Astrocyte (in vitro differentiated cells and primary cell): ENCODE measurements around the gene RPN2. TPM values are rescaled to one million over a fixed set of nuclear protein-coding genes. Genes with fewer than 3 reads are reported as not detected.

ENCODE experiments used
- DNase-seq: peaks from one replicate; pipeline ENCODE4 v3.0.0-alpha.2; 2010; ENCODE audit warnings: low read depth
- FAIRE-seq: peaks from 2 replicates; lab custom pipeline; 2011; peaks lifted over from hg19 to GRCh38; lab: Jason Lieb, UNC
- H2AFZ ChIP-seq: 2 replicates; pipeline ENCODE4 v1.6.0; 2012; ENCODE audit warnings: low read depth, low read length, inconsistent platforms
- H3K27ac ChIP-seq: 2 replicates; pipeline ENCODE4 v1.5.1; 2011; ENCODE audit warnings: low read depth, low read length, inconsistent platforms
- H3K27me3 ChIP-seq: 2 replicates; pipeline ENCODE4 v1.6.0; 2011; ENCODE audit warnings: low read length, inconsistent platforms; ENCODE audit not compliant: insufficient read depth
- H3K36me3 ChIP-seq: 2 replicates; pipeline ENCODE4 v1.5.1; 2011; ENCODE audit warnings: low read length, inconsistent platforms; ENCODE audit not compliant: insufficient read depth
- H3K4me1 ChIP-seq: 2 replicates; pipeline ENCODE4 v1.5.1; 2011; ENCODE audit warnings: low read length, inconsistent platforms; ENCODE audit not compliant: insufficient read depth
- H3K4me2 ChIP-seq: 2 replicates; pipeline ENCODE4 v1.6.0; 2012; ENCODE audit warnings: low read length, inconsistent platforms
- H3K4me3 ChIP-seq: 2 replicates; pipeline ENCODE4 v1.5.1; 2011; ENCODE audit warnings: low read depth, mild to moderate bottlenecking, low read length, inconsistent platforms; ENCODE audit not compliant: insufficient read depth
- H3K79me2 ChIP-seq: 2 replicates; pipeline ENCODE4 v1.6.0; 2012; ENCODE audit warnings: mild to moderate bottlenecking, low read length, inconsistent platforms; ENCODE audit not compliant: insufficient read depth
- H3K9ac ChIP-seq: 2 replicates; pipeline ENCODE4 v1.6.0; 2012; ENCODE audit warnings: mild to moderate bottlenecking, low read length, inconsistent platforms
- H3K9me3 ChIP-seq: 2 replicates; pipeline ENCODE4 v1.5.1; 2012; ENCODE audit warnings: low read depth, mild to moderate bottlenecking, low read length, inconsistent platforms; ENCODE audit not compliant: insufficient read depth
- H4K20me1 ChIP-seq: 2 replicates; pipeline ENCODE4 v1.6.0; 2012; ENCODE audit warnings: low read length, inconsistent platforms; ENCODE audit not compliant: insufficient read depth
- H3K27ac Mint-ChIP-seq: one replicate; pipeline ENCODE4 v1.8.0; 2021; ENCODE audit warnings: mild to moderate bottlenecking, mixed read lengths; ENCODE audit not compliant: unreplicated experiment
- H3K27me3 Mint-ChIP-seq: one replicate; pipeline ENCODE4 v1.8.0; 2021; ENCODE audit warnings: low read depth, mixed read lengths; ENCODE audit not compliant: unreplicated experiment
- H3K36me3 Mint-ChIP-seq: one replicate; pipeline ENCODE4 v1.8.0; 2021; ENCODE audit warnings: low read depth, mixed read lengths; ENCODE audit not compliant: unreplicated experiment
- H3K4me1 Mint-ChIP-seq: one replicate; pipeline ENCODE4 v1.8.0; 2021; ENCODE audit warnings: low read depth, mixed read lengths; ENCODE audit not compliant: unreplicated experiment
- H3K4me3 Mint-ChIP-seq: one replicate; pipeline ENCODE4 v1.8.0; 2021; ENCODE audit warnings: mild to moderate bottlenecking, moderate library complexity, mixed read lengths; ENCODE audit not compliant: unreplicated experiment
- H3K9me3 Mint-ChIP-seq: one replicate; pipeline ENCODE4 v1.8.0; 2021; ENCODE audit warnings: mild to moderate bottlenecking, mixed read lengths; ENCODE audit not compliant: unreplicated experiment
- CTCF ChIP-seq: IDR thresholded peaks from 2 replicates; pipeline ENCODE4 v1.5.1; 2011; ENCODE audit warnings: low read depth, mild to moderate bottlenecking, inconsistent platforms, low read length, moderate library complexity; ENCODE audit not compliant: insufficient read depth
- EZH2 ChIP-seq: IDR thresholded peaks from 2 replicates; pipeline ENCODE4 v1.6.1; 2012; ENCODE audit warnings: mild to moderate bottlenecking, low read length, inconsistent platforms; ENCODE audit not compliant: insufficient read depth
- total RNA-seq: library from RNA; stranded (reverse); gene quantifications from 2 replicates; pipeline ENCODE4 v1.2.1, GENCODE V29; 2021

RPN2 gene
- total RNA-seq, 1 donor from 2014 or later: 259 TPM

- Mint-ChIP-seq H3K4me3 (no peak overlapping the region), H3K4me1 (no peaks in the 10 kb centered on the region), H3K36me3 (no peaks in the 10 kb centered on the region), H3K9me3 (no peaks in the 10 kb centered on the region), H3K27ac (no peak overlapping the region), H3K27me3 (no peaks in the 10 kb centered on the region)
- Histone ChIP-seq H2AFZ (no peak overlapping the region), H3K9me3 (no peaks in the 10 kb centered on the region), H3K27ac (no peak overlapping the region), H3K4me3 (no peak overlapping the region), H3K36me3 (no peaks in the 10 kb centered on the region), H3K27me3 (no peaks in the 10 kb centered on the region), H3K9ac (no peak overlapping the region), H4K20me1 (no peaks in the 10 kb centered on the region), H3K79me2 (no peaks in the 10 kb centered on the region), H3K4me2 (no peak overlapping the region), H3K4me1 (no peaks in the 10 kb centered on the region)
- TF ChIP-seq CTCF (no peak), EZH2 (no peak)
- DNase-seq (no peak), FAIRE-seq (no peak)
These were observed 27.6 kb upstream of the RPN2 start for GRCh38 chr20:37151529-37151928.

- H3K27me3 Mint-ChIP-seq: no peaks in the 10 kb centered on the region
- Histone ChIP-seq H3K9me3 (no peaks in the 10 kb centered on the region), H3K27me3 (no peaks in the 10 kb centered on the region), H3K4me2 (no peak overlapping the region), H3K79me2 (no peaks in the 10 kb centered on the region), H3K27ac (no peak overlapping the region), H2AFZ (no peak overlapping the region), H3K9ac (no peak overlapping the region), H4K20me1 (no peaks in the 10 kb centered on the region), H3K4me3 (no peak overlapping the region), H3K36me3 (no peaks in the 10 kb centered on the region), H3K4me1 (no peaks in the 10 kb centered on the region)
- DNase-seq (no peak), FAIRE-seq (no peak)
- H3K9me3 Mint-ChIP-seq: no peaks in the 10 kb centered on the region
- no peaks in the 10 kb centered on the region for H3K4me1 Mint-ChIP-seq
- H3K27ac Mint-ChIP-seq: no peak overlapping the region
- no peak for TF ChIP-seq EZH2
- TF ChIP-seq CTCF: no peak
- no peak overlapping the region for H3K4me3 Mint-ChIP-seq
- H3K36me3 Mint-ChIP-seq: no peaks in the 10 kb centered on the region
These were observed 26.8 kb upstream of the RPN2 start for GRCh38 chr20:37152284-37152683.

- Histone ChIP-seq H3K9ac (no peak overlapping the region), H3K4me2 (no peak overlapping the region), H2AFZ (no peak overlapping the region), H3K9me3 (no peaks in the 10 kb centered on the region), H3K79me2 (no peaks in the 10 kb centered on the region), H3K4me1 (no peaks in the 10 kb centered on the region), H3K27me3 (no peaks in the 10 kb centered on the region), H3K36me3 (no peaks in the 10 kb centered on the region), H3K4me3 (no peak overlapping the region), H4K20me1 (no peaks in the 10 kb centered on the region), H3K27ac (no peak overlapping the region)
- Mint-ChIP-seq H3K4me1 (no peaks in the 10 kb centered on the region), H3K9me3 (no peaks in the 10 kb centered on the region), H3K36me3 (no peaks in the 10 kb centered on the region), H3K4me3 (no peak overlapping the region), H3K27ac (no peak overlapping the region), H3K27me3 (no peaks in the 10 kb centered on the region)
- FAIRE-seq: no peak
- TF ChIP-seq EZH2: no peak
- TF ChIP-seq CTCF: no peak
- no peak for DNase-seq
These were observed 24.3 kb upstream of the RPN2 start for GRCh38 chr20:37154684-37155298.
